GM12891 (cell line): ENCODE data around the gene GSDMA.

Source experiments
- POLR2A ChIP-seq: IDR thresholded peaks from 2 replicates; pipeline ENCODE4 v1.6.1; 2011; ENCODE audit warnings: low read depth, low read length, control low read depth
- POLR2AphosphoS5 ChIP-seq: IDR thresholded peaks from 2 replicates; pipeline ENCODE4 v1.6.1; 2011; ENCODE audit warnings: low read depth, low read length, control low read depth
- TAF1 ChIP-seq: IDR thresholded peaks from 2 replicates; pipeline ENCODE4 v1.6.1; 2011; ENCODE audit warnings: low read depth, low read length, control low read depth

GRCh38 chr17:40015998-40016985 lies 53.5 kb downstream of the GSDMA start:
- no peak for TF ChIP-seq TAF1
- TF ChIP-seq POLR2AphosphoS5 = no peak
- no peak for TF ChIP-seq POLR2A
